K562 (cell line): ENCODE data around the gene KPNA1. TPM values are rescaled to one million over a fixed set of nuclear protein-coding genes. Genes with fewer than 3 reads are reported as not detected.

Experiments used
- ATAC-seq: fragments of 200-7000 bp; cut with Tn5 transposase; 3 replicates; pipeline ENCODE4 v1.9.1; 2020; ENCODE audit warnings: moderate library complexity
- BruUV-seq: library from RNA; stranded (reverse); fragments of 400-500 nt; replicated peaks from 2 replicates; lab custom pipeline; 2021; lab: Mats Ljungman, UMichigan
- CTCF ChIA-PET: fragments of 300-600 bp; formaldehyde crosslinking; extraction: SDS; loops from one replicate; lab custom pipeline; 2021; ENCODE audit warnings: low intra/inter-chr PET ratio; lab: Yijun Ruan, JAX
- POLR2A ChIA-PET: fragments of 300-600, 350-650 bp; sonication (Branson Sonifier 250); formaldehyde crosslinking; extraction: SDS; loops from one replicate; lab custom pipeline; 2021; ENCODE audit warnings: antibody characterized with exemption, inconsistent platforms; lab: Yijun Ruan, JAX
- DNase-seq, 4 experiments: peaks; one replicate each; pipeline versions ENCODE4 v3.0.0 to v3.0.0-alpha.2; 2011 to 2018; ENCODE audit warnings: low spot score in 3 of 4, mixed read lengths in 3 of 4; ENCODE audit errors: extremely low read depth in 1 of 4
- FAIRE-seq: peaks from 2 replicates; lab custom pipeline; 2011; peaks lifted over from hg19 to GRCh38; lab: Jason Lieb, UNC
- H2AFZ ChIP-seq: 2 replicates; pipeline ENCODE4 v1.6.0; 2011; ENCODE audit warnings: low read depth, low read length, control low read depth, inconsistent platforms
- H3K27ac ChIP-seq: fragments of 200-600 bp; 3 replicates; pipeline ENCODE4 v1.8.0; 2011; ENCODE audit warnings: low read depth, mild to moderate bottlenecking, control low read depth, inconsistent platforms, low read length, moderate library complexity, mixed read lengths; ENCODE audit errors: extremely low read depth
- H3K27me3 ChIP-seq, 2 experiments: fragments of 300-600 bp in 1 of 2; 2 replicates in 1 of 2; 3 replicates in 1 of 2; pipeline versions ENCODE4 v1.6.0 to v1.8.0; 2011; ENCODE audit warnings: inconsistent platforms in 2 of 2, low read length in 2 of 2, mild to moderate bottlenecking in 1 of 2, mixed read lengths in 1 of 2, moderate library complexity in 1 of 2; ENCODE audit not compliant: control insufficient read depth in 2 of 2, insufficient read depth in 2 of 2
- H3K36me3 ChIP-seq: fragments of 300-600 bp; 3 replicates; pipeline ENCODE4 v1.8.0; 2011; ENCODE audit warnings: mild to moderate bottlenecking, low read length, inconsistent platforms; ENCODE audit not compliant: control insufficient read depth, insufficient read depth
- H3K4me1 ChIP-seq, 2 experiments: fragments of 200-600 bp in 1 of 2; replicated peaks in 1 of 2; 2 replicates in 1 of 2; 3 replicates in 1 of 2; pipeline versions ENCODE4 v1.5.1 to v1.8.0; 2011; ENCODE audit warnings: inconsistent platforms in 2 of 2, low read length in 2 of 2, mild to moderate bottlenecking in 1 of 2, mixed read lengths in 1 of 2, moderate library complexity in 1 of 2; ENCODE audit not compliant: control insufficient read depth in 2 of 2, insufficient read depth in 2 of 2
- H3K4me2 ChIP-seq: 2 replicates; pipeline ENCODE4 v1.6.1; 2011; ENCODE audit warnings: low read length, control low read depth, inconsistent platforms, mixed read lengths; ENCODE audit not compliant: insufficient read depth
- H3K4me3 ChIP-seq: fragments of 200-600 bp; sonication (generic), shearing (Covaris generic); 2 replicates; pipeline ENCODE4 v1.5.1; 2016; ENCODE audit warnings: control low read depth, inconsistent platforms
- H3K79me2 ChIP-seq: fragments of 200-600 bp; 3 replicates; pipeline ENCODE4 v1.8.0; 2011; ENCODE audit warnings: low read length, inconsistent platforms; ENCODE audit not compliant: control insufficient read depth, insufficient read depth
- H3K9ac ChIP-seq, 2 experiments: 2 replicates each; pipeline versions ENCODE4 v1.6.0 to v1.6.1; 2011; ENCODE audit warnings: low read depth in 2 of 2, low read length in 2 of 2, control low read depth in 1 of 2, inconsistent platforms in 1 of 2, mild to moderate bottlenecking in 1 of 2, mixed read lengths in 1 of 2; ENCODE audit not compliant: insufficient read depth in 1 of 2
- H3K9me1 ChIP-seq: one replicate; pipeline ENCODE4 v1.6.0; 2011; ENCODE audit warnings: inconsistent platforms, mild to moderate bottlenecking, low read length, moderate library complexity; ENCODE audit not compliant: control insufficient read depth, insufficient read depth
- H3K9me3 ChIP-seq: replicated peaks from 2 replicates; pipeline ENCODE4 v1.5.1; 2011; ENCODE audit warnings: low read depth, low read length, inconsistent platforms; ENCODE audit not compliant: control insufficient read depth, insufficient read depth
- H4K20me1 ChIP-seq: replicated peaks from 2 replicates; pipeline ENCODE4 v1.6.1; 2011; ENCODE audit warnings: low read length, inconsistent platforms, mixed read lengths; ENCODE audit not compliant: control insufficient read depth, insufficient read depth
- CREB1 ChIP-seq, 2 experiments: sonication (generic) in 1 of 2; formaldehyde crosslinking in 1 of 2; IDR thresholded peaks; 2 replicates each; pipeline versions ENCODE4 v1.6.1 to v1.8.0; 2012 to 2022; ENCODE audit warnings: inconsistent platforms in 1 of 2, mild to moderate bottlenecking in 1 of 2, missing genetic modification reagents in 1 of 2, moderate library complexity in 1 of 2
- FOSL1 ChIP-seq: fragments of 200-800 bp; sonication (Bioruptor generic); conservative IDR thresholded peaks from 2 replicates; pipeline ENCODE4 v1.6.1; 2016; ENCODE audit warnings: missing genetic modification characterization, missing compliant biosample characterization
- HDAC3 ChIP-seq: fragments of 450-650 bp; IDR thresholded peaks from 2 replicates; pipeline ENCODE4 v1.6.1; 2018; ENCODE audit warnings: borderline replicate concordance, mild to moderate bottlenecking, moderate library complexity; ENCODE audit not compliant: partially characterized antibody
- L3MBTL2 ChIP-seq: fragments of 450-650 bp; IDR thresholded peaks from 2 replicates; pipeline ENCODE4 v1.6.1; 2016; ENCODE audit warnings: mild to moderate bottlenecking, moderate library complexity
- MYNN ChIP-seq, 2 experiments: sonication (generic); formaldehyde crosslinking in 1 of 2; IDR thresholded peaks; 2 replicates each; pipeline versions ENCODE4 v1.5.0 to v1.6.1; 2016 to 2020; ENCODE audit warnings: antibody characterized with exemption in 1 of 2, missing genetic modification reagents in 1 of 2
- NCOR1 ChIP-seq: fragments of 450-650 bp; IDR thresholded peaks from 2 replicates; pipeline ENCODE4 v1.6.1; 2016; ENCODE audit warnings: mild to moderate bottlenecking, moderate library complexity
- SMAD1 ChIP-seq: fragments of 150-350 bp; IDR thresholded peaks from 2 replicates; pipeline ENCODE4 v1.6.1; 2014; ENCODE audit warnings: low read length, low read depth; ENCODE audit not compliant: partially characterized antibody
- TCF7L2 ChIP-seq: fragments of 150-350 bp; IDR thresholded peaks from 2 replicates; pipeline ENCODE4 v1.6.1; 2016; ENCODE audit warnings: low read depth, mild to moderate bottlenecking, low read length, moderate library complexity
- U2AF2 ChIP-seq: fragments of 200-400 bp; formaldehyde crosslinking; optimal IDR thresholded peaks from 2 replicates; pipeline ENCODE3; 2017; ENCODE audit warnings: low read depth, mild to moderate bottlenecking, low read length
- ZNF3 ChIP-seq: fragments of 250-450 bp; sonication (Bioruptor Pico); IDR thresholded peaks from 2 replicates; pipeline ENCODE4 v1.5.0; 2021; ENCODE audit warnings: mild to moderate bottlenecking, moderate library complexity
- ZNF644 ChIP-seq: fragments of 200-800 bp; sonication (Bioruptor generic); IDR thresholded peaks from 2 replicates; pipeline ENCODE4 v1.6.1; 2016; ENCODE audit warnings: low read depth, missing genetic modification characterization, missing compliant biosample characterization
- ZNF707 ChIP-seq: fragments of 250-450 bp; sonication (Bioruptor Pico); conservative IDR thresholded peaks from 2 replicates; pipeline ENCODE4 v1.8.0; 2022; ENCODE audit warnings: inconsistent platforms, mild to moderate bottlenecking, moderate library complexity
- WGBS: fragments of 100-300 bp; shearing (Covaris generic); methylation state at CpG from one replicate; pipeline ENCODE4 v1.1.6; 2016; ENCODE audit warnings: low coverage, mixed read lengths; ENCODE audit not compliant: insufficient coverage; ENCODE audit errors: missing lambda C conversion rate; 5-methylcytosine and 5-hydroxymethylcytosine counted together
- in situ Hi-C: fragments of 300-500 bp; cut with MboI; formaldehyde crosslinking; loops from 4 replicates; pipeline ENCODE4 v1.15.0; 2018; ENCODE audit warnings: inconsistent platforms, mixed read lengths
- intact Hi-C: fragments of 100-400 bp; cut with micrococcal nuclease; formaldehyde crosslinking; loops from 2 replicates; pipeline ENCODE4 v1.14.2; 2022
- polyA plus RNA-seq, 8 experiments: library from polyadenylated mRNA; depleted of rRNA in 4 of 8; stranded (reverse) in 5 of 8; unstranded in 3 of 8; fragments of >200 nt; fragmentation: Nextera tagmentation in 2 of 8; fragmentation: Illumina TruSeq in 1 of 8; extraction: Ambion mirVana in 2 of 8; extraction: Trizol in 1 of 8; gene quantifications; 2 replicates each; pipeline versions ENCODE4 v1.2.1 to v1.2.3, GENCODE V29; 2011 to 2014; ENCODE audit warnings: inconsistent platforms in 1 of 8, missing spikeins in 1 of 8
- total RNA-seq, 7 experiments: library from RNA; depleted of rRNA in 6 of 7; stranded (reverse); fragments of >200 nt in 6 of 7; fragmentation: Illumina TruSeq in 2 of 7; extraction: Trizol in 2 of 7; gene quantifications; 2 replicates each; pipeline versions ENCODE4 v1.2.1 to v1.2.3, GENCODE V29; 2011 to 2021; ENCODE audit warnings: low replicate concordance in 1 of 7
- TF ChIP-seq, protein P1 (sequence below), 2 experiments: fragments of 450-650 bp; IDR thresholded peaks; 2 replicates each; pipeline ENCODE4 v1.6.1; 2016
- TF ChIP-seq, protein P2 (sequence below): fragments of 250-450 bp; sonication (Bioruptor Pico); IDR thresholded peaks from 2 replicates; pipeline ENCODE4 v1.4.0; 2020; ENCODE audit warnings: borderline replicate concordance

The KPNA1 gene
- total and polyA plus RNA-seq, 9 of the 15 experiments (the other 6 are each of a cell fraction or from before 2014, with no cell fraction given), result 9.3 to 53.8 (median 33.5) TPM

DNA sequence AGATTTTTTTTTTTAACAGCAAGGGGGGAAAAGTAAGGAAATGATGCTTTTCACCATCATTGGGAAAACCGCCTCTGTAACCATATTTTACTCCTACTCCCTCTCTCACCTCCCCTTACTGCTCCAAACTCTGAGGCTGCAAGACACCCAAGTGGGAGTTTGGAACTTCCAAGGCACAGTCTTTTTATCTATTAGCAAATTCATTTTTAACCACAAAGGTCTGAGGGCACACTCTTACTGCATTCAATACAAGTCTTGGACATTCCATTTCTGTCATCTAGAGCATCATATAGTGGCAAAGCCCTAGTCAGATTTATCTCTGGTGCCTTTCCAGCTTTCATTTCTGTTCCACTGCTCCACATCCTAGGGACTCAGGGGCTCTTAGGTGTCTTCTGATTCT, 117.5 kb downstream of the KPNA1 start:
- peaks cover 21% of the 10 kb centered on the region for H3K79me2 ChIP-seq
- no peak for DNase-seq
- peaks cover 14% of the 10 kb centered on the region; the same call in 2 of the 3 replicates for H3K36me3 ChIP-seq
- intact Hi-C loops (no loop called here), in situ Hi-C loops (loop anchor here (10.0 kb wide), 1 partner anchor 288 kb away; the partner anchor contains the start of gene PARP14)
- no peak overlapping the region for H3K4me2 ChIP-seq
- no peak overlapping the region for H3K9ac ChIP-seq
- H3K4me3 ChIP-seq, result no peak overlapping the region
- H2AFZ ChIP-seq, result no peak overlapping the region
- TF ChIP-seq CREB1 (IDR thresholded peaks at IDR 0.05), result no peak
- TF ChIP-seq CREB1 (CRISPR knock-in tag; IDR thresholded peaks at IDR 0.05), result no peak
- TF ChIP-seq HDAC3, result no peak
- no peak for TF ChIP-seq TCF7L2
- no peak for TF ChIP-seq MYNN (IDR thresholded peaks at IDR 0.05)
- TF ChIP-seq MYNN (CRISPR knock-in tag; IDR thresholded peaks at IDR 0.05), result no peak
- no peak for TF ChIP-seq NCOR1
- no peak for TF ChIP-seq ZNF3
- TF ChIP-seq ZNF707 (CRISPR knock-in tag), result no peak
- no peak for TF ChIP-seq U2AF2
- TF ChIP-seq, protein P1, sequence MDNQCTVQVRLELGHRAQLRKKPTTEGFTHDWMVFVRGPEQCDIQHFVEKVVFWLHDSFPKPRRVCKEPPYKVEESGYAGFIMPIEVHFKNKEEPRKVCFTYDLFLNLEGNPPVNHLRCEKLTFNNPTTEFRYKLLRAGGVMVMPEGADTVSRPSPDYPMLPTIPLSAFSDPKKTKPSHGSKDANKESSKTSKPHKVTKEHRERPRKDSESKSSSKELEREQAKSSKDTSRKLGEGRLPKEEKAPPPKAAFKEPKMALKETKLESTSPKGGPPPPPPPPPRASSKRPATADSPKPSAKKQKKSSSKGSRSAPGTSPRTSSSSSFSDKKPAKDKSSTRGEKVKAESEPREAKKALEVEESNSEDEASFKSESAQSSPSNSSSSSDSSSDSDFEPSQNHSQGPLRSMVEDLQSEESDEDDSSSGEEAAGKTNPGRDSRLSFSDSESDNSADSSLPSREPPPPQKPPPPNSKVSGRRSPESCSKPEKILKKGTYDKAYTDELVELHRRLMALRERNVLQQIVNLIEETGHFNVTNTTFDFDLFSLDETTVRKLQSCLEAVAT (IDR thresholded peaks at IDR 0.05), result no peak
- no peak for TF ChIP-seq FOSL1
- no peak for TF ChIP-seq SMAD1
- no peak for TF ChIP-seq L3MBTL2
- no peak for TF ChIP-seq ZNF644 (tag)
- TF ChIP-seq, protein P2, sequence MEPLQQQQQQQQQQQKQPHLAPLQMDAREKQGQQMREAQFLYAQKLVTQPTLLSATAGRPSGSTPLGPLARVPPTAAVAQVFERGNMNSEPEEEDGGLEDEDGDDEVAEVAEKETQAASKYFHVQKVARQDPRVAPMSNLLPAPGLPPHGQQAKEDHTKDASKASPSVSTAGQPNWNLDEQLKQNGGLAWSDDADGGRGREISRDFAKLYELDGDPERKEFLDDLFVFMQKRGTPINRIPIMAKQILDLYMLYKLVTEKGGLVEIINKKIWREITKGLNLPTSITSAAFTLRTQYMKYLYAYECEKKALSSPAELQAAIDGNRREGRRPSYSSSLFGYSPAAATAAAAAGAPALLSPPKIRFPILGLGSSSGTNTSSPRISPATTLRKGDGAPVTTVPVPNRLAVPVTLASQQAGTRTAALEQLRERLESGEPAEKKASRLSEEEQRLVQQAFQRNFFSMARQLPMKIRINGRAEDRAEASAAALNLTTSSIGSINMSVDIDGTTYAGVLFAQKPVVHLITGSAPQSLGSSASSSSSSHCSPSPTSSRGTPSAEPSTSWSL (CRISPR knock-in tag), result no peak
- TF ChIP-seq, all 486 proteins: peak for 0
- Histone ChIP-seq H3K27ac (no peak overlapping the region), H3K9me1 (no peaks in the 10 kb centered on the region), H3K9me3 (no peaks in the 10 kb centered on the region), H3K27me3 (no peaks in the 10 kb centered on the region), H4K20me1 (no peaks in the 10 kb centered on the region), H3K4me1 (no peaks in the 10 kb centered on the region; a peak in 1 of 5 replicates)
- ChIA-PET CTCF (no interaction called here), POLR2A (no interaction called here)
- ATAC-seq (no peak), FAIRE-seq (no peak)
- WGBS, result 100% methylated on average over 1 of the region's 1 CpG
- BruUV-seq, result no TSS peak
